Measurements from ENCODE around the gene MDFIC. TPM values are rescaled to one million over a fixed set of nuclear protein-coding genes. Genes with fewer than 3 reads are reported as not detected.

MDFIC gene
- total and polyA plus RNA-seq, 4 donors: 3.2 to 6.6 (median 5.3) TPM

GRCh38 chr7:115042596-115042995 lies 120.7 kb downstream of the MDFIC start:
- Histone ChIP-seq H3K9me3 (ENCODE audit: control insufficient read depth in 4 of 4, low read length in 3 of 4) (no peaks in the 10 kb centered on the region), H3K27ac (ENCODE audit: low read depth in 1 of 2, low read length in 2 of 2) (no peak overlapping the region), H3K4me3 (ENCODE audit: low read depth in 1 of 3, low read length in 3 of 3) (no peak overlapping the region), H3K27me3 (ENCODE audit: control insufficient read depth in 4 of 4, insufficient read depth in 4 of 4, low read length in 3 of 4) (no peaks in the 10 kb centered on the region), H3K4me1 (ENCODE audit: control insufficient read depth in 4 of 4, insufficient read depth in 4 of 4, low read length in 3 of 4) (peaks cover 0 to 6% (median 2%) of the 10 kb centered on the region in 4 donors), H3K36me3 (ENCODE audit: control insufficient read depth in 4 of 4, insufficient read depth in 3 of 4, low read depth in 1 of 4, low read length in 3 of 4) (no peaks in the 10 kb centered on the region), H3K9ac (ENCODE audit: low read depth in 1 of 2, low read length in 2 of 2) (no peak overlapping the region)
- WGBS: 41% methylated on average over 2 of the region's 2 CpGs
- DNase-seq (ENCODE audit: low spot score): no peak
- TF ChIP-seq EGR1 (IDR thresholded peaks at IDR 0.05; ENCODE audit: low read depth in 2 of 2) (no peak), JUND (IDR thresholded peaks at IDR 0.05) (no peak), HNF4G (IDR thresholded peaks at IDR 0.05) (no peak), GABPA (IDR thresholded peaks at IDR 0.05 in 1 of 2, conservative IDR thresholded peaks at IDR 0.05 in 1 of 2) (no peak), REST (IDR thresholded peaks at IDR 0.05) (no peak), HNF4A (conservative IDR thresholded peaks at IDR 0.05) (peak in 1 of 2 donors; percentile 47), FOXA1 (IDR thresholded peaks at IDR 0.05) (no peak), NR2F2 (IDR thresholded peaks at IDR 0.05) (no peak), YY1 (IDR thresholded peaks at IDR 0.05) (peak; percentile 37)

GRCh38 chr7:115043605-115044004 lies 121.7 kb downstream of the MDFIC start:
- Histone ChIP-seq H3K27ac (ENCODE audit: low read depth in 1 of 2, low read length in 2 of 2) (no peak overlapping the region), H3K27me3 (ENCODE audit: control insufficient read depth in 4 of 4, insufficient read depth in 4 of 4, low read length in 3 of 4) (no peaks in the 10 kb centered on the region), H3K4me1 (ENCODE audit: control insufficient read depth in 4 of 4, insufficient read depth in 4 of 4, low read length in 3 of 4) (peaks cover 0 to 6% (median 2%) of the 10 kb centered on the region in 4 donors), H3K9me3 (ENCODE audit: control insufficient read depth in 4 of 4, low read length in 3 of 4) (no peaks in the 10 kb centered on the region), H3K4me3 (ENCODE audit: low read depth in 1 of 3, low read length in 3 of 3) (no peak overlapping the region), H3K9ac (ENCODE audit: low read depth in 1 of 2, low read length in 2 of 2) (no peak overlapping the region), H3K36me3 (ENCODE audit: control insufficient read depth in 4 of 4, insufficient read depth in 3 of 4, low read depth in 1 of 4, low read length in 3 of 4) (no peaks in the 10 kb centered on the region)
- whole genome bisulfite sequencing: 42% methylated on average over 2 of the region's 2 CpGs
- peak; percentile 44 for TF ChIP-seq FOXA2 (IDR thresholded peaks at IDR 0.05)
- no peak for TF ChIP-seq TAF1 (conservative IDR thresholded peaks at IDR 0.05)
- TF ChIP-seq HNF4A (conservative IDR thresholded peaks at IDR 0.05): peak in 1 of 2 donors; percentile 58
- peak in 1 of 2 donors; percentile 43 for TF ChIP-seq RXRA (IDR thresholded peaks at IDR 0.05)
- TF ChIP-seq HNF4G (IDR thresholded peaks at IDR 0.05): no peak
- TF ChIP-seq REST (IDR thresholded peaks at IDR 0.05): no peak
- no peak for DNase-seq (ENCODE audit: low spot score)

Data from liver (tissue), 9 donors.